ENCODE data around the gene TUBGCP2. TPM values are rescaled to one million over a fixed set of nuclear protein-coding genes. Genes with fewer than 3 reads are reported as not detected.

Gene TUBGCP2
- total and polyA plus RNA-seq, 9 of the 15 experiments (the other 6 are each of a cell fraction or from before 2014, with no cell fraction given), result 4.3 to 56.6 (median 28.4) TPM

GRCh38 chr10:133316266-133316665 is 7.6 kb upstream of the TUBGCP2 start (continued):
- TF ChIP-seq ZNF655 (CRISPR knock-in tag; IDR thresholded peaks at IDR 0.05) (no peak), U2AF2 (optimal IDR thresholded peaks at IDR 0.05; ENCODE audit: low read depth, low read length) (no peak), OTX1 (CRISPR knock-in tag; IDR thresholded peaks at IDR 0.05) (no peak), NR2F6 (CRISPR knock-in tag; IDR thresholded peaks at IDR 0.05) (no peak), MAFF (IDR thresholded peaks at IDR 0.05; ENCODE audit: low read length) (no peak), RFX1 (IDR thresholded peaks at IDR 0.05) (no peak), FOXK2 (conservative IDR thresholded peaks at IDR 0.05 in 1 of 2, IDR thresholded peaks at IDR 0.05 in 1 of 2; ENCODE audit: low read depth in 2 of 2) (peak in 1 of 2 experiments; percentile 90; a peak in 2 of 4 replicates), RNF2 (IDR thresholded peaks at IDR 0.05) (no peak), ESRRA (IDR thresholded peaks at IDR 0.05; ENCODE audit: borderline replicate concordance, low read depth) (no peak), EGR1 (conservative IDR thresholded peaks at IDR 0.05) (peak; percentile 54), FOXA3 (CRISPR knock-in tag; conservative IDR thresholded peaks at IDR 0.05 in 1 of 2, IDR thresholded peaks at IDR 0.05 in 1 of 2) (no peak), JUND (IDR thresholded peaks at IDR 0.05; ENCODE audit: borderline replicate concordance, low read depth, low read length) (0 out of 2 replicates have a peak, but pooled peaks have one; percentile 30), JUND (tag; IDR thresholded peaks at IDR 0.05; ENCODE audit: borderline replicate concordance, low read depth, low read length) (no peak), DACH1 (IDR thresholded peaks at IDR 0.05; ENCODE audit: partially characterized antibody) (no peak), HMGN3 (IDR thresholded peaks at IDR 0.05; ENCODE audit: borderline replicate concordance, extremely low read depth, insufficient read length, low read depth, low read length) (no peak), NR3C1 (CRISPR knock-in tag; IDR thresholded peaks at IDR 0.05) (no peak), TBP (optimal IDR thresholded peaks at IDR 0.05; ENCODE audit: low read depth, low read length) (no peak), SUPT5H (IDR thresholded peaks at IDR 0.05) (no peak), MLLT1 (IDR thresholded peaks at IDR 0.05) (no peak), RAD21 (CRISPR knock-in tag; conservative IDR thresholded peaks at IDR 0.05 in 1 of 2, IDR thresholded peaks at IDR 0.05 in 1 of 2) (no peak), SMAD3 (CRISPR knock-in tag; conservative IDR thresholded peaks at IDR 0.05) (no peak), ZNF395 (CRISPR knock-in tag; IDR thresholded peaks at IDR 0.05) (no peak), ZNF740 (CRISPR knock-in tag; IDR thresholded peaks at IDR 0.05) (peak; percentile 30; the same call in 1 of the 2 replicates), ZNF740 (tag; IDR thresholded peaks at IDR 0.05) (no peak)
